Brain microvascular endothelial cell (primary cell): ENCODE data around the gene ANP32A.

ENCODE experiments used
- DNase-seq: peaks from one replicate; pipeline ENCODE4 v3.0.0-alpha.2; 2020
- H3K27ac ChIP-seq: fragments of 250-450 bp; sonication (Bioruptor Pico); 2 replicates; pipeline ENCODE4 v1.5.1; 2020; ENCODE audit warnings: mild to moderate bottlenecking, moderate library complexity
- H3K27me3 ChIP-seq: fragments of 250-450 bp; sonication (Bioruptor Pico); replicated peaks from 2 replicates; pipeline ENCODE4 v1.5.1; 2020; ENCODE audit warnings: mild to moderate bottlenecking
- H3K36me3 ChIP-seq: fragments of 250-450 bp; sonication (Bioruptor Pico); replicated peaks from 2 replicates; pipeline ENCODE4 v1.5.1; 2020; ENCODE audit warnings: mild to moderate bottlenecking
- H3K4me3 ChIP-seq: 2 replicates; pipeline ENCODE4 v1.5.1; 2011; ENCODE audit warnings: low read depth, mild to moderate bottlenecking, control low read depth, low read length, moderate library complexity
- in situ Hi-C: cut with HindIII; loops from 2 replicates; pipeline ENCODE4 v1.10.0; 2017; ENCODE audit warnings: low sequenced_read_pairs, low pct_ligation_motif_present
- TF ChIP-seq, protein P1 (sequence below): IDR thresholded peaks from 2 replicates; pipeline ENCODE4 v1.5.1; 2011; ENCODE audit warnings: low read depth, mild to moderate bottlenecking, moderate library complexity, low read length, control low read depth, inconsistent platforms; ENCODE audit errors: missing control alignments

The ANP32A gene

DNA sequence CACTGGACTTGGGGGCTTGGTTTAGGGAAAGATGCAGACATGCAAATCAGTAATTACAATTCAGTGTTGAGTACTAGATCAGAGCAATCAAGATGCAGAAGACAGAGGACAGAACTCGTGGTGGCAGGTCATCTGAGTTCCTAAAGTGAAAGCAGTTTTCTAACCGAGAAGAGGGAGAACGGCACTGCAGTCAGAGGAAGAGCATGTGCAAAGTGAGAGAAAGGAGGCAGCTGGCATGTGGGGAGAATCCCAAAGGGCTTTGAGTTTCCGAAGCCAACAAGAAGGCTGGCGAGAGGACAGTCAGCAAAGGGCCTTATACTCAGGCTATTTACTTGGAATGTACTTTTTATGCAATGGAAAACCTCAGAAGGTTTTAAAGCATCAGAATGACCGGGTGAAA, 87.0 kb downstream of the ANP32A start:
- in situ Hi-C loops = no loop called here
- TF ChIP-seq, protein P1, sequence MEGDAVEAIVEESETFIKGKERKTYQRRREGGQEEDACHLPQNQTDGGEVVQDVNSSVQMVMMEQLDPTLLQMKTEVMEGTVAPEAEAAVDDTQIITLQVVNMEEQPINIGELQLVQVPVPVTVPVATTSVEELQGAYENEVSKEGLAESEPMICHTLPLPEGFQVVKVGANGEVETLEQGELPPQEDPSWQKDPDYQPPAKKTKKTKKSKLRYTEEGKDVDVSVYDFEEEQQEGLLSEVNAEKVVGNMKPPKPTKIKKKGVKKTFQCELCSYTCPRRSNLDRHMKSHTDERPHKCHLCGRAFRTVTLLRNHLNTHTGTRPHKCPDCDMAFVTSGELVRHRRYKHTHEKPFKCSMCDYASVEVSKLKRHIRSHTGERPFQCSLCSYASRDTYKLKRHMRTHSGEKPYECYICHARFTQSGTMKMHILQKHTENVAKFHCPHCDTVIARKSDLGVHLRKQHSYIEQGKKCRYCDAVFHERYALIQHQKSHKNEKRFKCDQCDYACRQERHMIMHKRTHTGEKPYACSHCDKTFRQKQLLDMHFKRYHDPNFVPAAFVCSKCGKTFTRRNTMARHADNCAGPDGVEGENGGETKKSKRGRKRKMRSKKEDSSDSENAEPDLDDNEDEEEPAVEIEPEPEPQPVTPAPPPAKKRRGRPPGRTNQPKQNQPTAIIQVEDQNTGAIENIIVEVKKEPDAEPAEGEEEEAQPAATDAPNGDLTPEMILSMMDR = no peak

DNA sequence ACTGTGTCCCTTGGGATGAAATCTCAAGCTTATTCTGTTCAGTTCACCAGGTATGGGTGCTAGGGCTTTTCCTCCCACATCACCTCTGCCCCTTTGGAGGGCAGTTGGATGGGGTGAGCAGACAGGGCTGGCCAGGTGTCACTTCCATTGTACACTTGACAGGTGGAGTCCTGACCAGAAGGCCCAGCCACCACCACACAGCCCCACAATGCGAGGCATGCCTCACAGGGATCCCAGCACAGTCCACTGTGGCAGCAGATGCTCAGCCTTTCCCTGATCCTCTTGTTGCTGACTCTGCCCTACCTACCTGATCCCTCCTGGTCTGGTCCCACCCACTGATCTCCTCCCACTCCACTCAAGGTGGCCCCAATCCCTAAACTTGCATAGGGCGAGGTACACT, 88.2 kb downstream of the ANP32A start:
- Histone ChIP-seq H3K36me3 (no peaks in the 10 kb centered on the region), H3K27ac (no peak overlapping the region), H3K27me3 (peaks cover 2% of the 10 kb centered on the region), H3K4me3 (no peak overlapping the region)
- TF ChIP-seq, protein P1 = no peak
- in situ Hi-C loops = no loop called here
- no peak for DNase-seq

More for the DNA sequence above, 87.0 kb downstream of the ANP32A start:
- peaks cover 2% of the 10 kb centered on the region for H3K27me3 ChIP-seq
- no peak for DNase-seq
- H3K36me3 ChIP-seq = no peaks in the 10 kb centered on the region
- H3K4me3 ChIP-seq = no peak overlapping the region
- H3K27ac ChIP-seq = no peak overlapping the region

DNA sequence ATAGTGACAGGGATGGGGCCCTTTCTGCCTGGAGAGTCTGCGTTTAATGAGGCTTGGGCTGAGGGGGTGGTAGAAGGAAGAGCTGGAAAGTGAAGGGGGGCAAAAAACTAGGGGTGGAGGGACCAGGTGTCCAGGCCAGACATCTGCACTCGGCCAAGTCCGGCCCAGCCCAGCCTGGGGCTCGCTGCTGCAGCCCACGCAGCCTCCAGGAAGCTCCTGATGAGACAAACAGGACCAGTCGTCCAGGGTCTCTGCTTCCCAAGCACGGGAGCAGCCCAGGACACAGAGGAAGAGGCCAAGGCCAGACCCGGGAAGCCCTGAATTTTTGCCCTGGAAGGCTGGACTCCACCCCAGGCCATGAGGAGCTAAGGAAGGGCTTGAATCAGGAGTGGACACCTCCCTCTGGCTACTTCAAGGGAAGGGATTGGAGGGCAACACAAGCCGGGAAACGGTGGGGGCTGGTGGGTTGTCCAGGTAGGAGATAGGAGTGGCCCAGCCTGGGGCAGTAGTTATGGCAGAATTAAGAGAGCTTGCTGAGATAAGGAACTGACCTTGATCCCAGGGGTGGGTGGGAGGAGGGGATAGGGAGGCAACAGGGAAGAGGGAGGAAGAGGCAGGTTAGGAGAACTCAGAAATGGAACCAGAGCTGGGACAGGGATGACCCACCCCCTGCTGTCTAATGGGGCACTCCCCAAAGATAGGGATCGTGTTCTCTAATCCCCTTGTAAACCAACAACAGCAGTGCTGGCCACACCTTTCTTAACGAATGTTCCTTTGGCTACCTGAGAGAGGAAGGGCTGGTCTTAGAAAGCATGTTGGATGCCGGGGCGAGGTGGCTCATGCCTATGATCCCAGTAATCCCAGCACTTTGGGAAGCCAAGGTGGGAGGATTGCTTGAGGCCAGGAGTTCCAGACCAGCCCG, 89.5 kb downstream of the ANP32A start:
- Histone ChIP-seq H3K27ac (no peak overlapping the region), H3K27me3 (peaks cover 2% of the 10 kb centered on the region), H3K4me3 (no peak overlapping the region), H3K36me3 (no peaks in the 10 kb centered on the region)
- DNase-seq = no peak
- TF ChIP-seq, protein P1 = no peak
- in situ Hi-C loops = no loop called here

DNA sequence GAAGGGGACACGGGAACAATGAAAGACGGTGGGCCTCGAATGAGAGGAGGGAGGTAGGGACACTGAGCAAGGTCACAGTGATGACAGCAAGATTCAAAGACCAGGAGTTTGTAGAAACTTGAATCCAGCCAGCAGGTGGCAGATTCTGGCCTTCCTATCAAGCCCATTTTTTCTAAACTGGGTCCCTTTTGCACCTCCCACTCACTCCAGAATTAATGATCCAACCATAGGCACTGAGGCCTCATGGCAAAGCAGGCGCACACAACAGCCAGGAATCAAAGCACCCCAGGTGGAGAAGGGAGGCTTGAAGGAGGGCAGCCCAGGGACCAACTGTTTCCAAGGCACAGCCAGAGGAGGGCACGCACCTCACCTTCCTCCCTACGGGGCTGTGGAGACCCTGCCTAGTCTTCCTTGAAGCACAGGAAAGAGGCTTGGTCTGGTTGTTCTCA, 90.2 kb downstream of the ANP32A start:
- Histone ChIP-seq H3K27ac (no peak overlapping the region), H3K27me3 (peaks cover 2% of the 10 kb centered on the region)
- DNase-seq = peak; percentile 39

DNA sequence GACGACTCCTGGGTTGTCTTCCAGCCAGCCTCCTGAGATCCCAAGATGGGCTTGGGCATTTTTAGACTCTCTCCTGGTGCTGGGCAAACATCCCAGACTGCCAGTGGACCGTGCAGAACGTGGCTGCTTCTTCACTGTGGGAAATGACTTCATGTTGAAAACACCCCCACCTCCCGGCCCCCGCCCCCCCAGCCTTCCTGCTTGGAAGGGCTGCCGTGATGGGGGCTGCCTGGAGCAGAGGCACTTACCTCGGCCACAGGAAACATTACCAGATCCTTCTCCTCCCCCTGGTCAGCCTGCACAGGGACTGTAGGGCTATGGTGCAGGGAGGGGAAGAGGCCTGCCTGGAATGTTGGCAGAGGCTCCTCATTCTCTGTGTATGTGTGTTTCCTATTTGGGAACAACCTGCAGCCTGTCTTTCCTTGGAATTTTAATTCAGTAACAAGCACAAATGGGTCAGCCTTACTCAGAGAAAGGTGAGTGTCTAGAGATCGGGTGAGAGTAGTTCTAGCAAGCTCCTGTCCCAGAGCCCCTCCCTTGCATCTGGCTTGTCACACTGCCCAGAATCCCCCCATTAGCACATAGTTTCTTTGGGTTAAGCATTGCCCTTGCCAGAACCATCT, 90.8 kb downstream of the ANP32A start:
- in situ Hi-C loops = no loop called here
- Histone ChIP-seq H3K4me3 (no peak overlapping the region), H3K27me3 (peaks cover 2% of the 10 kb centered on the region), H3K27ac (no peak overlapping the region), H3K36me3 (no peaks in the 10 kb centered on the region)
- TF ChIP-seq, protein P1 = no peak
- DNase-seq = no peak

More for the DNA sequence above, 90.2 kb downstream of the ANP32A start:
- Histone ChIP-seq H3K4me3 (no peak overlapping the region), H3K36me3 (no peaks in the 10 kb centered on the region)
- TF ChIP-seq, protein P1 = peak; percentile 63
- in situ Hi-C loops = no loop called here
